Measurements from ENCODE around the gene TRPM2. TPM values are rescaled to one million over a fixed set of nuclear protein-coding genes. Genes with fewer than 3 reads are reported as not detected.

TRPM2 gene
- 0.76 and 2.1 TPM in 2 replicates for total RNA-seq

GRCh38 chr21:44353191-44353970, at the start of gene TRPM2:
TSS of gene TRPM2 (plus strand) at chr21:44353621. CDS start at chr21:44353701, 80 bp downstream.

GRCh38 chr21:44338971-44339910, 14.2 kb upstream of the TRPM2 start, which contains the start of gene CFAP410:
TSS of gene CFAP410 (minus strand) at chr21:44339390. CDS start at chr21:44339194, 196 bp downstream.

GRCh38 chr21:44454747-44455523, 101.5 kb downstream of the TRPM2 start, which contains the start of gene LRRC3:
TSS of gene LRRC3 (plus strand) at chr21:44455510. CDS start at chr21:44456645, 1,135 bp downstream.

Other genes with a start within 250 kb of the TRPM2 start
- gene PWP2, start 246.2 kb upstream of the TRPM2 start, total RNA-seq: 1.1 and 4.7 TPM in 2 replicates
- 15.1 and 21.7 TPM in 2 replicates for gene GATD3, start 219.9 kb upstream of the TRPM2 start, total RNA-seq
- 0.97 and 14.0 TPM in 2 replicates for gene ICOSLG, start 112.7 kb upstream of the TRPM2 start, total RNA-seq
- not detected in 2 replicates for gene DNMT3L, start 91.7 kb upstream of the TRPM2 start, total RNA-seq
- gene AIRE, start 67.7 kb upstream of the TRPM2 start, total RNA-seq: not detected in 2 replicates
- 217 and 452 TPM in 2 replicates for gene PFKL, start 53.6 kb upstream of the TRPM2 start, total RNA-seq
- gene CFAP410, start 14.2 kb upstream of the TRPM2 start, total RNA-seq: 4.0 and 5.5 TPM in 2 replicates
- gene LRRC3, start 101.9 kb downstream of the TRPM2 start, total RNA-seq: 0.97 and 2.0 TPM in 2 replicates
- not detected in 2 replicates for gene KRTAP10-1, start 186.6 kb downstream of the TRPM2 start, total RNA-seq
- not detected in 2 replicates for gene KRTAP10-2, start 197.9 kb downstream of the TRPM2 start, total RNA-seq
- gene KRTAP10-3, start 205.2 kb downstream of the TRPM2 start, total RNA-seq: not detected in 2 replicates
- not detected in 2 replicates for gene KRTAP10-4, start 220.1 kb downstream of the TRPM2 start, total RNA-seq
- gene KRTAP10-5, start 227.0 kb downstream of the TRPM2 start, total RNA-seq: not detected in 2 replicates
- not detected in 2 replicates for gene KRTAP10-6, start 238.9 kb downstream of the TRPM2 start, total RNA-seq
- gene KRTAP10-7, start 247.0 kb downstream of the TRPM2 start, total RNA-seq: not detected in 2 replicates